ENCODE data around the gene ALG1L2. TPM values are rescaled to one million over a fixed set of nuclear protein-coding genes. Genes with fewer than 3 reads are reported as not detected.
"Not testable (repeated sequence)": the region's sequence is repeated elsewhere in the genome, so short reads cannot be mapped to it uniquely, and the experiment has no call there.

The ALG1L2 gene, protein sequence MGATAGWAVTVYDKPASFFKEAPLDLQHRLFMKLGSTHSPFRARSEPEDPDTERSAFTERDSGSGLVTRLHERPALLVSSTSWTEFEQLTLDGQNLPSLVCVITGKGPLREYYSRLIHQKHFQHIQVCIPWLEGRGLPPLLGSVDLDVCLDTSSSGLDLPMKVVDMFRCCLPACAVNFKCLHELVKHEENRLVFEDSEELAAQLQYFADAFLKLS
- 3.7 TPM for total RNA-seq

DNA sequence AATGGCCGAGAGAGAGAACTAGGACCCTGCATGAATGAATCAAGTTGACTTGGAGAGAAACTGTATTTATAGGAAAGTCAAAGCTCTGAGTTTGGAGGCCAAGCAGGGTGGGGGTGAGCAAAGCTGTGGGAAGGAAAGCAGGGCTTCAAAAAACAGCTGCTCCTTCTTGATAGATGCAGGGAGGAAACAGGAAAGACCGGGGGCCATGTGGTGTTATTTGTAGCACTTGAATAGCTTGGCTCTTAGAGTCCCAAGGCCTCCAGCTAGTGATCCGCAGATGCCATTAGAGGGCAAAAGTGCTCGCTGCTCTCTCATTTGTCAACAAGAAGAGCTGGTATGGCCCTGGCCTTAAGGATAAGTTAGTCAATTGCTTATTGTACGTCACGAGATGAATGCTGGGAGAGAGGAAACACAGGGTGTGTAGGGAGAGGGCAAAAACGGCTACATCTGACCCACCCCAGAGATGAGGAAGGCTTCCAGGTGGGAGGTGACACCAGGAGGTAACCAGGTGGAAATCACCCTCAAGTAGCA, at the start of gene ALG1L2:
ALG1L2 (plus strand) TSS at position 481 of the 531 bp plus-strand sequence. CDS start 186 bp downstream, outside the sequence.
- Histone ChIP-seq H3K9me3 (ENCODE audit: control insufficient read depth in 3 of 3, low read length in 3 of 3) (no peaks in the 10 kb centered on the region), H3K4me3 (ENCODE audit: low read length in 3 of 3) (no peak within 1 kb of the TSS), H3K27ac (ENCODE audit: low read depth, low read length) (no peak within 1 kb of the TSS), H3K27me3 (ENCODE audit: control insufficient read depth in 3 of 3, insufficient read depth in 3 of 3, low read length in 3 of 3) (no peaks in the 10 kb centered on the region), H3K9ac (ENCODE audit: low read depth in 1 of 3, low read length in 3 of 3) (no peak within 1 kb of the TSS), H3K4me1 (ENCODE audit: control insufficient read depth in 3 of 3, insufficient read depth in 3 of 3, low read length in 3 of 3) (no peaks in the 10 kb centered on the region), H3K36me3 (ENCODE audit: control insufficient read depth in 3 of 3, insufficient read depth in 3 of 3, low read length in 3 of 3) (no peaks in the 10 kb centered on the region)

DNA sequence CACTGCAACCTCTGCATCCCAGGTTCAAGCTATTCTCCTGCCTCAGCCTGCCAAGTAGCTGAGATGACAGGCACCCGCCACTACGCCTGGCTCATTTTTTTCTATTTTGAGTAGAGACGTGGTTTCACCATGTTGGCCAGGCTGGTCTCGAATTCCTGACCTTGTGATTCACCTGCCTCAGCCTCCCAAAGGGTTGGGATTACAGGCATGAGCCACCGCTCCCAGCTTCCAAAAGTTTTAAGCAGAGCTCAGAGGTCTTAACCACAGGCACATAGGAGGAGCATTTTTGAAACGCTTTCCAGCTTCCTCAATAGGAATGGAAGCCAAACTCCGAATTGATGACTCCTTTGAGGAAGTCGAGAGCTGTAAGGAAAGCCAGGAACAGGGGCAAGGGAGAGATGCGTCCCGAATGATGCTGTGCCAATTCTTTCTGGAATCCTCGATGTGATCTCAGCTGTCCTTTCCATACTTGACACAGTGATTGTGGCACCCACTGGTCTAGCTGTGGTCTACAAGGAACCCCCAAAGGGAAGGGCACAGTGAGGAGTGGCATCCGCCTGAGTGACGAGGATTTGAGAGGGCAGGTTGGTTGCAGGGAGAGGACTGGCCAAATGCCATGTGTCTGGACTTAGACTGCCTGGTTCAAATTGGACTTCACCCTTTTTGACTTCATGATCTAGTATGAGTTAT, 44.4 kb upstream of the ALG1L2 start:
- not testable (repeated sequence) for H3K27ac ChIP-seq (ENCODE audit: low read depth, low read length); H3K9me3 ChIP-seq (ENCODE audit: control insufficient read depth in 3 of 3, low read length in 3 of 3); H3K9ac ChIP-seq (ENCODE audit: low read depth in 1 of 3, low read length in 3 of 3); H3K4me1 ChIP-seq (ENCODE audit: control insufficient read depth in 3 of 3, insufficient read depth in 3 of 3, low read length in 3 of 3); H3K36me3 ChIP-seq (ENCODE audit: control insufficient read depth in 3 of 3, insufficient read depth in 3 of 3, low read length in 3 of 3); H3K27me3 ChIP-seq (ENCODE audit: control insufficient read depth in 3 of 3, insufficient read depth in 3 of 3, low read length in 3 of 3); H3K4me3 ChIP-seq (ENCODE audit: low read length in 3 of 3)

DNA sequence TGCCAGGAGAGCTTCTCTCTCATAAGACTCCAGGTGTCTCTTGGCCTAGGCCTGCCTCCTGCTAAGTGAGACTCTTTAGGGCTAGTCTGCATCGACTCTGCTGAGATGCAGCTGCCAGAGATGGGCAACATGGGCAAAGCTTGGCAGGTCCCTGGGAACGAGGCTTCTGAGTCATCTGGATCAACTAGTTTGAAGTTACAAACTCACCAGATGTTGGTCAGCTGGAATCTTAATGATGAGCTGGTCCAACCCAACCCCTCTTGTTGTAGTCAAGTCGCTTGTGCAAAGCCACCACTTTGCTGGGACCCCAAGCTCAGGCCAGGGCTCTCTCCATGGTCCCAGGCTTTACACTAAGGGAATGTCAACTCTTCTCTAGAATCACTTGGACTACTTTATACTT, 38.9 kb upstream of the ALG1L2 start:
- H3K27me3 ChIP-seq (ENCODE audit: control insufficient read depth in 3 of 3, insufficient read depth in 3 of 3, low read length in 3 of 3); H3K36me3 ChIP-seq (ENCODE audit: control insufficient read depth in 3 of 3, insufficient read depth in 3 of 3, low read length in 3 of 3); H3K27ac ChIP-seq (ENCODE audit: low read depth, low read length); H3K9me3 ChIP-seq (ENCODE audit: control insufficient read depth in 3 of 3, low read length in 3 of 3); H3K4me3 ChIP-seq (ENCODE audit: low read length in 3 of 3); H3K9ac ChIP-seq (ENCODE audit: low read depth in 1 of 3, low read length in 3 of 3); H3K4me1 ChIP-seq (ENCODE audit: control insufficient read depth in 3 of 3, insufficient read depth in 3 of 3, low read length in 3 of 3): not testable (repeated sequence)

DNA sequence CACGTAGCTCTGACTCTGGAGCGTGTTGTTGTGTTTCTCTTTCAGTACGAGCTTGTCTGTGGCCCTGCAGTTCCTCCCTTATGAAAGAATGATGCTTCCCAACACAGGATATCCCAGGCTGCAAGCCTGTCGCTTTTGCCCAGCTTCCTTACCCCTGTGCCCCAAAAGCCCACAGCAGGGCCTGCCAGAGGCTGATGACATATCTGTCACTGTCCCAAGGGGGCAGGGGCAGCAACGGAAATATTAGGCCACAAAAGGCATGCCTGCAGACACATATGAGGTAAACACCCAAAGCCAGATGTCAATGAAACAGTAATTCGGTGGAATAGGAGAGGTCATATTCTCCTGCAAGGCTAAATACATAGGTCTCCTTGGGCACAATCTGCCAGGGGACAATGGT, 38.0 kb upstream of the ALG1L2 start:
- not testable (repeated sequence) for H3K36me3 ChIP-seq (ENCODE audit: control insufficient read depth in 3 of 3, insufficient read depth in 3 of 3, low read length in 3 of 3); H3K4me3 ChIP-seq (ENCODE audit: low read length in 3 of 3); H3K27me3 ChIP-seq (ENCODE audit: control insufficient read depth in 3 of 3, insufficient read depth in 3 of 3, low read length in 3 of 3); H3K27ac ChIP-seq (ENCODE audit: low read depth, low read length); H3K4me1 ChIP-seq (ENCODE audit: control insufficient read depth in 3 of 3, insufficient read depth in 3 of 3, low read length in 3 of 3); H3K9me3 ChIP-seq (ENCODE audit: control insufficient read depth in 3 of 3, low read length in 3 of 3); H3K9ac ChIP-seq (ENCODE audit: low read depth in 1 of 3, low read length in 3 of 3)

DNA sequence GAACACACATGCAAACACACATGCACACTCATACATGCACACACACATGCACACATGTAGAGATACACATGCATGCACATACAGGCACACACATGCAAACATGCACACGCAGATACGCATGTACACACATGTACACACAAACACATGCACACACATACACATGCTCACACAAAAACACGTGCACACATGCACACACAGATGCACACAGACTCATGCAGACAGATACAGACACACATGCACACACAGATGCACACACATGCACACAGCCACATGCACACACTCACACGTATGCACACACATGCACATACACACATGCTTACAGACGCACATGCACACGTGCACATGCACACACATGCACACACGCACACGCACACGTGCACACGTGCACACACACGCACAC, 37.3 kb upstream of the ALG1L2 start:
- Histone ChIP-seq H3K9me3 (ENCODE audit: control insufficient read depth in 3 of 3, low read length in 3 of 3) (no peaks in the 10 kb centered on the region), H3K36me3 (ENCODE audit: control insufficient read depth in 3 of 3, insufficient read depth in 3 of 3, low read length in 3 of 3) (no peaks in the 10 kb centered on the region), H3K27ac (ENCODE audit: low read depth, low read length) (no peak overlapping the region)

DNA sequence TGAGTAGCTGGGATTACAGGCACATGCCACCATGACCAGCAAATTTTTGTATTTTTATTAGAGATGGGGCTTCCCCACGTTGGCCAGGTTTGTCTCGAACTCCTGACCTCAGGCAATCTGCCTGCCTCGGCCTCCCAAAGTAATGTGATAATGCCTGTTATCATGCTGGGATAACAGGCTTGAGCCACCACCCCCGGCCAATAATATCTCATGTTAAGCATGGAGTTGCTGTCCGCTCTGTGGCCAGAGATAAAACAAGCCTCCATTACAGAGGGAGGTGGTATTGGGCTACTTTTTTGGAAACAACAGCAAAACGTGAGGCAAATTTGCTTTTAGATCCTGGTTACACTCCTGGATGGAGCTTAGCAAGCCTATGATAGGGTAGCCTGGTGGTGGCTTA, 32.9 kb upstream of the ALG1L2 start:
- no peak overlapping the region for H3K4me3 ChIP-seq (ENCODE audit: low read length in 3 of 3)
- H3K27me3 ChIP-seq (ENCODE audit: control insufficient read depth in 3 of 3, insufficient read depth in 3 of 3, low read length in 3 of 3), result no peaks in the 10 kb centered on the region
- no peaks in the 10 kb centered on the region for H3K9me3 ChIP-seq (ENCODE audit: control insufficient read depth in 3 of 3, low read length in 3 of 3)
- H3K4me1 ChIP-seq (ENCODE audit: control insufficient read depth in 3 of 3, insufficient read depth in 3 of 3, low read length in 3 of 3), result no peaks in the 10 kb centered on the region
- H3K9ac ChIP-seq (ENCODE audit: low read depth in 1 of 3, low read length in 3 of 3), result no peak overlapping the region
- H3K27ac ChIP-seq (ENCODE audit: low read depth, low read length), result no peak overlapping the region
- H3K36me3 ChIP-seq (ENCODE audit: control insufficient read depth in 3 of 3, insufficient read depth in 3 of 3, low read length in 3 of 3), result no peaks in the 10 kb centered on the region

More for the DNA sequence above, 37.3 kb upstream of the ALG1L2 start:
- no peak overlapping the region for H3K4me3 ChIP-seq (ENCODE audit: low read length in 3 of 3)
- H3K27me3 ChIP-seq (ENCODE audit: control insufficient read depth in 3 of 3, insufficient read depth in 3 of 3, low read length in 3 of 3), result no peaks in the 10 kb centered on the region
- H3K9ac ChIP-seq (ENCODE audit: low read depth in 1 of 3, low read length in 3 of 3), result no peak overlapping the region
- H3K4me1 ChIP-seq (ENCODE audit: control insufficient read depth in 3 of 3, insufficient read depth in 3 of 3, low read length in 3 of 3), result no peaks in the 10 kb centered on the region

DNA sequence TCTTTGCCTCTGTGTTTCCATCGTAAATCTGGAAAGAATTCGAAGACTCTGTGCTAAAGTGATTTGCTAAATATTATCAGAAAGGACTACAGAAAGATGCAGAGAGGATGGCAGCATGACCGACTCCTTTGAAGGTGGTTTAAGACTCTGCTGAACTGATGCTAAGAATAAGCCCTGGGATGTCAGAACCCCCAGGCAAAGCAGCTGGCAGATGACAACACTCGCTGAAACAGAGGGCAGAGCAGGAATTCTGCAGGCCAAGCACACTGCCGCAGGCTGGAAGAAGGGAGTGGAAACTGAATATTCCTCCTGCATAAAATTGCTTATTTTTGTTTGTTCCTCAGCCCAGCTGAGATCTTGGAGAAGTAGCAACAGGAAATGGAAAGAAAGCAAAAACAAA, 29.3 kb upstream of the ALG1L2 start:
- H3K27ac ChIP-seq (ENCODE audit: low read depth, low read length); H3K9me3 ChIP-seq (ENCODE audit: control insufficient read depth in 3 of 3, low read length in 3 of 3); H3K36me3 ChIP-seq (ENCODE audit: control insufficient read depth in 3 of 3, insufficient read depth in 3 of 3, low read length in 3 of 3); H3K4me3 ChIP-seq (ENCODE audit: low read length in 3 of 3); H3K9ac ChIP-seq (ENCODE audit: low read depth in 1 of 3, low read length in 3 of 3); H3K4me1 ChIP-seq (ENCODE audit: control insufficient read depth in 3 of 3, insufficient read depth in 3 of 3, low read length in 3 of 3); H3K27me3 ChIP-seq (ENCODE audit: control insufficient read depth in 3 of 3, insufficient read depth in 3 of 3, low read length in 3 of 3): not testable (repeated sequence)

DNA sequence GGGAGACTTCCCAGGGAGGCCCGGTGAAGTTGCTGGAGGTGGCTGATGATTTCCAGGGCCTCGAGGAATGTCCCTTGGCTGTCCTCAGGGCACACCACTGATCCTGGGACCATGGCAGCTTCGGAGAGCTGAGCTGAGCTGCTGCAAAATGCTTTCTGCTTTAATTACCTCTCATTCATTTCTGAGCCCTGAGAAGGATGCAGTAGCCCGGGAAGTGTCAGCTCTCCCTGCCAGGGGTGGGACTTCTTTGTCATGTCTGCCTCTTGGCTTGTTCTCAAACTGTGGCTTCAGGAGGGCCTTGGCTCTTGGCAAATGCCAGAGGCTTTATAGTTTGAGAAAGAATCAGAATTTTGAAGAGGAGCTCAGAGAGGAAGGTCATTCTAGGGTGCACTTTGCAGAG, 28.7 kb upstream of the ALG1L2 start:
- H3K9ac ChIP-seq (ENCODE audit: low read depth in 1 of 3, low read length in 3 of 3); H3K4me1 ChIP-seq (ENCODE audit: control insufficient read depth in 3 of 3, insufficient read depth in 3 of 3, low read length in 3 of 3); H3K9me3 ChIP-seq (ENCODE audit: control insufficient read depth in 3 of 3, low read length in 3 of 3); H3K27ac ChIP-seq (ENCODE audit: low read depth, low read length); H3K27me3 ChIP-seq (ENCODE audit: control insufficient read depth in 3 of 3, insufficient read depth in 3 of 3, low read length in 3 of 3); H3K36me3 ChIP-seq (ENCODE audit: control insufficient read depth in 3 of 3, insufficient read depth in 3 of 3, low read length in 3 of 3); H3K4me3 ChIP-seq (ENCODE audit: low read length in 3 of 3): not testable (repeated sequence)

DNA sequence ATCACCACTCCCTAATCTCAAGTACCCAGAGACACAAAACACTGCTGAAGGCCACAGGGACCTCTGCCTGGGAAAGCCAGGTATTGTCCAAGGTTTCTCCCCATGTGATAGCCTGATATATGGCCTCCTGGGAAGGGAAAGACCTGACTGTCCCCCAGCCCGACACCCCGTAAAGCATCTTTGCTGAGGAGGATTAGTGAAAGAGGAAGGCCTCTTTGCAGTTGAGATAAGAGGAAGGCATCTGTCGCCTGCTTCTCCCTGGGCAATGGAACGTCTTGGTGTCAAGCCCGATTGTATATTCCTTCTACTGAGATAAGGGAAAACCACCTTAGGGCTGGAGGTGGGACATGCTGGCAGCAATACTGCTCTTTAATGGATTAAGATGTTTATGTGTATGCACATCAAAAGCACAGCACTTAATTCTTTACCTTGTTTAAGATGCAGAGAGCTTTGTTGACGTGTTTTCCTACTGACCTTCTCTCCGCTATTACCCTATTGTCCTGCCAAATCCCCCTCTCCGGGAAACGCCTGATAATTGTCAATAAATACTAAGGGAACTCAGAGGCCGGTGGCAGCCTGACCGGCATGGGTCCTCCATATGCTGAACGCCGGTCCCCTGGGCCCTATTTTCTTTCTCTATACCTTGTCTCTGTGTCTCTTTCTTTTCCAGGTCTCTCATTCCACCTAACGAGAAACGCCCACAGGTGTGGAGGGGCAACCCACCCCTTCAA, 23.9 kb upstream of the ALG1L2 start:
- H3K36me3 ChIP-seq (ENCODE audit: control insufficient read depth in 3 of 3, insufficient read depth in 3 of 3, low read length in 3 of 3); H3K4me3 ChIP-seq (ENCODE audit: low read length in 3 of 3); H3K4me1 ChIP-seq (ENCODE audit: control insufficient read depth in 3 of 3, insufficient read depth in 3 of 3, low read length in 3 of 3); H3K9ac ChIP-seq (ENCODE audit: low read depth in 1 of 3, low read length in 3 of 3); H3K27me3 ChIP-seq (ENCODE audit: control insufficient read depth in 3 of 3, insufficient read depth in 3 of 3, low read length in 3 of 3); H3K27ac ChIP-seq (ENCODE audit: low read depth, low read length); H3K9me3 ChIP-seq (ENCODE audit: control insufficient read depth in 3 of 3, low read length in 3 of 3): not testable (repeated sequence)

DNA sequence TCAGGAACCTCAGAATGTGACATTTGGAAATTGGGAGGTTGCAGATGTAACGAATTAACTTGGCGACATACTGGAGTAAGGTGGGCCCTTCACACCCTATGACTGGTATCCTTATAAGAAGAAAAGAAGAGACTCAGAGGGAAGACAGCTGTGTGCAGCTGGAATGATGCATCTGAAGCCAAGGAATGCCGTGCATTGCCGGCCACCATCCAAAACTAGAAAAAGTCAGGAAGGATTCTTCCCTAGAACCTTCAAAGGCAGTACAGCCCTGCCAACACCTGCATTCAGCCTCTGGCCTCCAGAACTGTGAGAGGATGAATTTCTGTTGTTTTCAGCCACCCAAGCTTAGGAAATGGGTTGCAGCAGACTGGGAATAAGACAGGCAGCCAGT, 23.4 kb upstream of the ALG1L2 start:
- H3K9me3 ChIP-seq (ENCODE audit: control insufficient read depth in 3 of 3, low read length in 3 of 3); H3K9ac ChIP-seq (ENCODE audit: low read depth in 1 of 3, low read length in 3 of 3); H3K27me3 ChIP-seq (ENCODE audit: control insufficient read depth in 3 of 3, insufficient read depth in 3 of 3, low read length in 3 of 3); H3K4me3 ChIP-seq (ENCODE audit: low read length in 3 of 3); H3K4me1 ChIP-seq (ENCODE audit: control insufficient read depth in 3 of 3, insufficient read depth in 3 of 3, low read length in 3 of 3); H3K36me3 ChIP-seq (ENCODE audit: control insufficient read depth in 3 of 3, insufficient read depth in 3 of 3, low read length in 3 of 3); H3K27ac ChIP-seq (ENCODE audit: low read depth, low read length): not testable (repeated sequence)

Measured in skeletal muscle tissue (tissue), 4 donors.